DMS114 treated with DMSO at 0.1 percent for 48 hours (cell line): ENCODE measurements around the gene THBD.

Experiments used
- DNase-seq: peaks from one replicate; lab custom pipeline; 2025; ENCODE audit not compliant: unreplicated experiment; lab: John Stamatoyannopoulos, UW

Gene THBD

GRCh38 chr20:23049201-23050075 lies at the start of gene THBD:
Gene THBD, minus strand, starts transcription at chr20:23049672. Its CDS starts 168 bp downstream, at chr20:23049504.
- DNase-seq = no peak

- no peak for DNase-seq
These were observed 48.4 kb upstream of the THBD start for GRCh38 chr20:23097636-23098580.

GRCh38 chr20:23096986-23097520 lies 47.6 kb upstream of the THBD start:
- DNase-seq = no peak

- DNase-seq = no peak
These were observed 46.6 kb upstream of the THBD start for GRCh38 chr20:23096097-23096496.

- no peak for DNase-seq
These were observed 46.0 kb upstream of the THBD start for GRCh38 chr20:23095499-23095898.

- DNase-seq = no peak
These were observed 45.5 kb upstream of the THBD start for GRCh38 chr20:23094927-23095326.

- no peak for DNase-seq
These were observed 44.9 kb upstream of the THBD start for GRCh38 chr20:23094213-23094896.

GRCh38 chr20:23093613-23094012 lies 44.1 kb upstream of the THBD start:
- DNase-seq = no peak

- DNase-seq = no peak
These were observed 43.5 kb upstream of the THBD start for GRCh38 chr20:23092861-23093495.

GRCh38 chr20:23092384-23092756 lies 42.9 kb upstream of the THBD start:
- no peak for DNase-seq

GRCh38 chr20:23091721-23092383 lies 42.4 kb upstream of the THBD start:
- DNase-seq = no peak

GRCh38 chr20:23090878-23091277 lies 41.4 kb upstream of the THBD start:
- no peak for DNase-seq

- no peak for DNase-seq
These were observed 40.7 kb upstream of the THBD start for GRCh38 chr20:23090147-23090546.

GRCh38 chr20:23088866-23089265 lies 39.4 kb upstream of the THBD start:
- no peak for DNase-seq

GRCh38 chr20:23087587-23088251 lies 38.2 kb upstream of the THBD start:
- no peak for DNase-seq

GRCh38 chr20:23086931-23087411 lies 37.5 kb upstream of the THBD start:
- no peak for DNase-seq

- no peak for DNase-seq
These were observed 36.6 kb upstream of the THBD start, which contains the start of gene CD93 for GRCh38 chr20:23086056-23086566. Gene CD93, minus strand, starts transcription at chr20:23086324. Its CDS starts 132 bp downstream, at chr20:23086192.

- DNase-seq = no peak
These were observed 36.1 kb upstream of the THBD start for GRCh38 chr20:23085436-23086055.
